Ovary (tissue), 3 donors: ENCODE data around the gene COX7A1.

ENCODE experiments used
- CTCF ChIP-seq, 3 donors: fragments of 450-650 bp in 2 of 3; fragments of 200-600 bp in 1 of 3; IDR thresholded peaks; one replicate each; pipeline versions ENCODE4 v1.5.1 to v1.8.0; 2016 to 2022; ENCODE audit warnings: antibody characterized with exemption in 3 of 3, mild to moderate bottlenecking in 1 of 3
- EP300 ChIP-seq: sonication (generic); formaldehyde crosslinking; IDR thresholded peaks from one replicate; pipeline ENCODE4 v1.6.1; 2017; ENCODE audit warnings: antibody characterized with exemption
- POLR2A ChIP-seq: fragments of 450-650 bp; IDR thresholded peaks from one replicate; pipeline ENCODE4 v1.6.1; 2017; ENCODE audit warnings: antibody characterized with exemption, mild to moderate bottlenecking, moderate library complexity
- donor health status: DM: no; HTN: no; CAD: no.

- no peak for TF ChIP-seq CTCF (IDR thresholded peaks at IDR 0.05)
- TF ChIP-seq POLR2A = no peak
- TF ChIP-seq EP300 = no peak
Observed at GRCh38 chr19:36136964-36137686, 15.1 kb downstream of the COX7A1 start.
